HG02588 (cell line): ENCODE results near the gene CLIP1.

Experiments
- ATAC-seq: cut with Tn5 transposase; IDR thresholded peaks from one replicate; pipeline ENCODE4 v1.9.1; 2021; ENCODE audit warnings: mild to moderate bottlenecking, moderate library complexity; ENCODE audit not compliant: unreplicated experiment

Gene CLIP1

DNA sequence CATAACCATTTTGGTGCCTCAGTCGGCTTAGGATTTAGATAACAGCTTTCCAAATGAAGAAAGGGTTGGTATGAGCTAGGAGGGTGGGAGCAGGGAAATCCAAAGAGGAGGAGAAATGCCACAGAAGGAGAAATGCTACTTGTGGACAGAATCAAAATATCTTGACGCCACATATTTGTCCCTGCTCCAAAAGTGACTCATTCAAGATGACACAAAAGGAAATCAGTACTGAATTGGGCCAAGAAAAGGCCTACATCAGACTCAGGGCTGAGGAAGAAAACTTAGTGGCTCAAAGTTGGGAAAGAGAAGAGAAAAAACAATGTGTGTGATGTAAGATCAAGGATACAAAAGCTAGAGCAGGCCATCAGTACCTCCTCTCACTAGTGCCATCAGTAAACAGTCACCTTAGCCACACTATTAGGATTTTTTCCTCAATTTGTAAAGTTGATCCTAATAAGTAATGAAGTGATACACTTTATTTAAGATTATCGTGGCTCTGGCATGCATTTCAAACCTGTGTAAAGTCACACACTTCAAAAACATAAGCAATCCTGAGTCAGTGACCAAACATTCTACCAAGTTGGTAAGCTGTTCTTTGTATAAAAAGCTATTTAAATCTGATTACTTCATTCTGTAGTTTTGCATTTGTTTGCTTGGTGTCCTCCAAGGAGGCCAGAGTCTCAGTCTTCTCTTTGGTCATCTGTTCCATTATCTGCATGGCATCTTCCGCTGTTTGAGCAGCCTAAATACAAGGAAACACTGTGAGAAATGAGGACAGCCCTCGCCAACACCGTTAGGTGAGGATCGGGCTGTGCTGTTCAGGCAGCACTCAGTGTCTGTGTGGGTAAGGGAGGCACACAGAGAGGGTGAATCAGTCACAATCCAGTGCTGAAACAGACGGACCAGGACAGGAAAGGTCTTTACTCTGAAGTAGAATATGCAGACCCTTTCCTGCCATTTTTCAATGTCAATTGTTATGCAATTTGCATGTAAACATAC is 103.6 kb downstream of the CLIP1 start:
- ATAC-seq: no peak

- no peak for ATAC-seq
These were observed 109.5 kb downstream of the CLIP1 start for GRCh38 chr12:122312926-122313325.

DNA sequence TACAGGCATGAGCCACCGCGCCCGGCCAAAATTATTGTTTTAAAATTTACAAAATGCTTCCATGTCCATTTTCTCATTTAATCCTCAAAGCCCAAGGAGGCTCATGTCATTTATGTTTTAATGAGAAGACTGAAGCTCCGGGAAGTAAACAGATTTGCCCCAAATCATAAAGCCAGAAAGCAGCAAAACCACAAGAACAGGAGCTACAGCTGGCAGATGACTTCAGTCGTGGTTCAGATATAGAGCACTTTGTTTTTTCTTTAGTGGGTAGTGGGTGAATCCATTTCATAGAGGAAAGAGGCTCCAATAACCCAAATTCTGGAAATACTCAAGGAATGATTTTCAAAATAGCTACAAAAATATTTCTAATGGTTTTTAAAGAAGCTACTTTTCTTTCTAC is 110.8 kb downstream of the CLIP1 start:
- ATAC-seq: no peak

GRCh38 chr12:122310626-122311333 is 111.7 kb downstream of the CLIP1 start:
- no peak for ATAC-seq

DNA sequence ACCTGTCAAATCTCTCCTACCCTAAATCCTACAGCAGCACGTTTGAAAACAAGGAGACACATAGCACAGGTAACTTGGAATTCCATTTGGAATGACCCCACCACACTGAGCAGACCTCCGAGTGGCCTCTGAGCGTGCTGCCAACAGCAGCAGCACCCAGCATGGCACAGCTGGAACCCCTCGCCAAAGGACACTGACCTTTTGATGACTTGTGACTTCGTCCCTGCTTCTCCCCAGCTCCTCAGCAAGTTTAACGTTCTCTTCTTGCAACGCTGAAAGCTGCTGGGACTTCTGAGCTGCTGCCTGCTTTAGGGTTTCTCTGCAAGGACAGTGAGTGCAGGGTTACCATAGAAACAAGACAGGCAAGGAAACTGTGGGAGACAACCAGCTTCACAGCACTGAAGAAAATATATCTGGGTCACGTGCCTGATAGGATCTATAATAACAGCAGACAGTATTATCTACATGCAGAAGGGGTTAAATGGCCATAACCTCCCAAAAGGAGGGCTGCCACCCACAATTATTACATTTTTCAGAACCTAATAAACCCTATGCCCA is 112.8 kb downstream of the CLIP1 start:
- no peak for ATAC-seq

- ATAC-seq: no peak
These were observed 113.7 kb downstream of the CLIP1 start for GRCh38 chr12:122308811-122309210.

DNA sequence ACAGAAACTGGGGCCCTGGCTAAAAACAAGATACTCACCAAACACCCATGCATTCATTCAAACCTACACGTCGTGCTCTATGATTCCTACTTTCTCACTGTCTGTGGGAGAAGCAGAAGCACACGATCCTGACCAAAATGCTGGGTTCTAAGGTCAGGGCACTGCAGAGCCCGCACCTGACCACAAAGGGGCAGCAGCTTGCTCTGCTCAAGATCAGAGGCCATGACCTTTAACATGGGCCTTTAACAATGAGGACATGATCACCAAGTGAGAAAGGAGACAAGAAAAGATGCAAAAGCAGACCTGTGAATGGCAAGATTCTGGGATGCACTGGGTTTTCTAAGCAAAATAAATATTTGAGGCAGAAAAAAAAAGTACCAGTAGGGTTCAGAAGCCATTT is 116.1 kb downstream of the CLIP1 start:
- ATAC-seq: no peak

- ATAC-seq: no peak
These were observed 117.5 kb downstream of the CLIP1 start for GRCh38 chr12:122304924-122305323.

DNA sequence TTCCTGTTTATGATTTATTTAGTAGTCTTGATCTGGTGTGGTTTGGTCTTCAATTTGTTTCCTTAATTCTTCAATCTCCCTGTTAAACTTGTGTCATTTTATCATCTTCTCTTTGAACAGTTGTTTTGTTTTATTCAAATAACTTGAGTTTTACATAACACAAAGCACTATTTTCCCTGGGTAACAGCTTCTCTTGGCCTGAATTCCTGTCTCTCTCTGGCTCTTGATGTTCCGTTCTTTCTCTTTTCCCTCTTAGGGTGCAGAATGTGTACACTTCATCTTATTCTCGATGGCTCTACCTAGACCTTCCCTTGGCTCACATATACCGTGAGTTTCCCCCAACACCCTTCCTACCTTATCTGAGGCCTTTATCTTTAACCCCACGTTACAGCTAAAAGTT is 119.4 kb downstream of the CLIP1 start:
- ATAC-seq: no peak

GRCh38 chr12:122298071-122298748 is 124.3 kb downstream of the CLIP1 start:
- no peak for ATAC-seq

GRCh38 chr12:122297494-122297893 is 125.0 kb downstream of the CLIP1 start:
- no peak for ATAC-seq

DNA sequence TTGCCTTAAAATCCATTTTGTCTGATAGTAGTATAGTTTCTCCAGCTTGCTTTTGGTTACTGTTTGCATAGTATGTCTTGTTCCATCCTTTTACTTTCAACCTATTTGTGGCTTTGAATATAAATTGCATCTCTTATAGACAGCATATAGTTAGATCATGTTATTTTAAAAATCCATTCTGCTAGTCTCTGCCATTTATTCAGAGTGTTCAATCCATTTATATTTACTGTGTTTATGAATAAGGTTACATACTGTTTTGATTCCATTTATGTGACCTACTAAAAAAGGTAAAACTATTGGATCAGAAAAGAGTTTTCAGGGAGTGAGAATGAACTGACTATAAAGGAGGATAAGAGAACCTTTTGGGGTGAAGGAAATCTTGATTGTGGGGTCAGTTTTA is 126.6 kb downstream of the CLIP1 start:
- ATAC-seq: no peak

- ATAC-seq: no peak
These were observed 129.4 kb downstream of the CLIP1 start for GRCh38 chr12:122293081-122293480.

GRCh38 chr12:122291431-122291830 is 131.0 kb downstream of the CLIP1 start:
- ATAC-seq: no peak

- no peak for ATAC-seq
These were observed 138.8 kb downstream of the CLIP1 start for GRCh38 chr12:122283680-122284079.

DNA sequence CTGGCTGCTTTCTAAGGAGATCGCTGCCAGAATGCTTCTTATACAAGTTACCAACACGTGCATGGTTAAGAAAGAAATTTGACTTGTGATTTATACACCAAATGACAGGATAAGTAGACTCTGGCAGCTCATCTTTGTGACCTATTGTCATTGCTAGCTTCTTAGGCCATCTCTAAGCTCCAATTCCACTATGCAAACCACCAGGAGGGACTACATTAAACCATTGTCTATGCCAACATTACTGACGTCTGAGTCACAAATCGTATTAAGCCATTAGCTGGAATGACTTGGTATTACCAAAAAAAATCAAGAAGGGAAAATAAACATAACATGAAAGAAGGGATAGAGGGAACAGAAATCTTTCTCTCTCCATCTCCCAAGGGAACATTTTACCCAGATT is 140.4 kb downstream of the CLIP1 start:
- ATAC-seq: no peak

DNA sequence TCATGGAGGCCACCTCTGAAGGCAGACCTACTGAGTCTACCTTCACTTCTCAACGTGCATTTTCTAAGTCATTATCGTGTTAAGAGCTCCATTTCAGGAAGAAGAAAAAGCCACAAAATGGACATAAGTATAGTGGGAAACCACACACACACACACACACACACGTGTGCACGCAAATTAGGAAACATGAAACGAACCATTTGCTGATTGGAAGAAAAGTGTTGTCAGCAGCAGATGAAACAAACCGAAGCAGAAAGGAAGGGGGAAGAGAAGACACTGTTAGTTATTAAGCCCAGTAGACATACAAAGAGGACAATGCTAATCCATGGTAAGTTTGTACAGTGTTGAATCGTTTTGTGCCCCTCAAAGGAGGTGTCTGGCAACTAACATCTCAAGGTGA is 146.2 kb downstream of the CLIP1 start:
- ATAC-seq: no peak

- no peak for ATAC-seq
These were observed 147.0 kb downstream of the CLIP1 start for GRCh38 chr12:122275459-122275858.

DNA sequence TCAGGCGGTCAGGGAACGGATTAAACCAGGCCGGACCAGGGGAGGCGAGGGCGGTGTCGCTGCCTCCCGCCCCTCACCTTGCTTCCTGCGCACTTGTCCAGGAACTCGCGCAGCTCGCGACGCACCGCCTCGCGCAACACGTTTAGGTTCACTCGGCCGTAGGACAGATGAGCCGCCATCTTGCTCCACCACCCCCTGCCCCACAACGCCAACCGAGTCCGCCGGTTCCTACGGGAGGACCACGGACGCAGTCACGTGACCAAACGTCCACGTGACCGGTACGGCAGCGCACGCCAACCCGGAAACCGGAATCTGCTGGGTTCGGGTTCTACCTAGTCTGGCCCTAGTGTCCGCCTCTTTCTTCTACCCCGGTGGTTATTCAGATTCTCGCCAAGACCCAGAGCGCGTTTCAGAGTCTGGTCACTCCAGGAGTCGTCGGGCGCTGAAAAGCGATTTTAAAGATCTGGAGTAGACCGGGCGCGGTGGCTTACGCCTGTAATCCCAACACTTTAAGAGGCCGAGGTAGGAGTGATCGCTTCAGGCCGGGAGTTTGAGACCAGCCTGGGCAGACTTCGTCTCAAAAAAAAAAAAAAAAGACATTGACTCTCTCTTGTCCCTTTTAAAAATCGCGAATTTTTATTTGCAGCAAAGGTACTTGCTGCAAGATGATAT is 156.1 kb downstream of the CLIP1 start, which contains the start of gene VPS33A:
TSS of gene VPS33A (minus strand) at position 265 of the 672 bp plus-strand sequence. CDS start at position 179, 86 bp downstream.
- peak; percentile 90 for ATAC-seq

GRCh38 chr12:122265886-122266229 is 156.6 kb downstream of the CLIP1 start:
- ATAC-seq: peak; percentile 17

GRCh38 chr12:122265476-122265875 is 157.0 kb downstream of the CLIP1 start:
- no peak for ATAC-seq
